Measurements from ENCODE around the gene PRLHR.
A peak's percentile ranks its signal among the peaks of the same experiment; 100 is the strongest.

Gene PRLHR

DNA sequence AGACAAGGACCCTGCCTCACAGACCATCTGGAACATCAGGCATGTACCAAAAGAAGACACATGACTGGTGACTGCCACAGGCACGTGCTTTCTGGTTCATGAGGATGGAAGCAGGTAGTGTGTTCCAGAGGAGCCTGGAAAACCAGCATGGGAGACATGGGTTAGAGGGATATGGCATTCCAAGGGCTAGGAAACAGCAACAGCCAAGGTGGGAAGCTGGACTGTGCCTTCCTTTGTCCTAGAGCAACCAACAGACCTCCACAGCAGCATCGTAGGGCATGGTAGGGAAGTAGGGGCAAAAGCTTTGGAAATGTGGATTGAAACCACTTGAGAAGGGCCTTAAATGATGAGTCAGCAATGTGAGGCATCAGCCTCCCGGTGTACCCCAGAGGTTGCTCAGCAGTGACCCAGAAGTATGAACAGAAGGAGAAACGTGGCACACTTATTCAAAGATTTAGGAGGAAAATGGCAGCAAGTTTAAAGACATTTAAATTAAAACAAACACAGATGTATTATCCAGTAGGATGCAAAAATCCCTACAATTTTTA is 51.0 kb downstream of the PRLHR start:
- DNase-seq (ENCODE audit: low read depth) = no peak
- TF ChIP-seq POLR2A (IDR thresholded peaks at IDR 0.05; ENCODE audit: extremely low read depth, insufficient read length) (no peak), MYC (IDR thresholded peaks at IDR 0.05; ENCODE audit: low read depth, low read length) (no peak), CTCF (IDR thresholded peaks at IDR 0.05; ENCODE audit: low read depth, low read length) (no peak)
- TF ChIP-seq, protein P1, sequence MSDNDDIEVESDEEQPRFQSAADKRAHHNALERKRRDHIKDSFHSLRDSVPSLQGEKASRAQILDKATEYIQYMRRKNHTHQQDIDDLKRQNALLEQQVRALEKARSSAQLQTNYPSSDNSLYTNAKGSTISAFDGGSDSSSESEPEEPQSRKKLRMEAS (IDR thresholded peaks at IDR 0.05; ENCODE audit: low read depth, low read length) = no peak
- no peak overlapping the region for H3K4me3 ChIP-seq (ENCODE audit: low read depth, low read length)

- no peak overlapping the region for H3K4me3 ChIP-seq (ENCODE audit: low read depth, low read length)
- peak; percentile 54 for DNase-seq (ENCODE audit: low read depth)
- TF ChIP-seq, protein P1 (IDR thresholded peaks at IDR 0.05; ENCODE audit: low read depth, low read length) = no peak
- peak; percentile 73 for TF ChIP-seq CTCF (IDR thresholded peaks at IDR 0.05; ENCODE audit: low read depth, low read length)
- TF ChIP-seq MYC (IDR thresholded peaks at IDR 0.05; ENCODE audit: low read depth, low read length) = no peak; the same call in 1 of the 2 replicates
These were observed 51.6 kb downstream of the PRLHR start for GRCh38 chr10:118543714-118544400.

DNA sequence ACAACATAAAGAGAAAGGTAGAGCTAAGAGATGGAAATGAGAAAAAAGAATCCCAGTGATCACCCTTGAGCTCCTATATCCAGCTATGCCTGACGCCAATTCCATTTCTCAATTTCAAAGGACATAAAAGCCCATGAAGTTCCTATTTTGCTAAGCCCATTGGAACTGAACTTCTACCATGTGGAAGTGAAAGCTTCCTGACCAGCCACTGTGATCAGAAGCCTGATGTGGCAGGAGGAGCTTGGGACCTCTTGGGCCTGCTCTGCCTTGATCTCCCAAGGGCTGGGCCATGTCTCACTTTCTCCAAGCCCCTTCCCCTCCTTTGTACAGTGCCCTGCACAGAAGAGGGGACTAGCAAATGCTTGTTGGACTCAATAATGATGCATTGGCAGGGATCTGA is 52.7 kb downstream of the PRLHR start:
- no peak overlapping the region for H3K4me3 ChIP-seq (ENCODE audit: low read depth, low read length)
- TF ChIP-seq CTCF (IDR thresholded peaks at IDR 0.05; ENCODE audit: low read depth, low read length) = no peak
- no peak for TF ChIP-seq POLR2A (IDR thresholded peaks at IDR 0.05; ENCODE audit: extremely low read depth, insufficient read length)
- TF ChIP-seq MYC (IDR thresholded peaks at IDR 0.05; ENCODE audit: low read depth, low read length) = no peak
- TF ChIP-seq, protein P1 (IDR thresholded peaks at IDR 0.05; ENCODE audit: low read depth, low read length) = no peak
- DNase-seq (ENCODE audit: low read depth) = no peak

GRCh38 chr10:118542205-118542604 is 53.2 kb downstream of the PRLHR start:
- no peak overlapping the region for H3K4me3 ChIP-seq (ENCODE audit: low read depth, low read length)
- TF ChIP-seq MYC (IDR thresholded peaks at IDR 0.05; ENCODE audit: low read depth, low read length) = no peak
- TF ChIP-seq CTCF (IDR thresholded peaks at IDR 0.05; ENCODE audit: low read depth, low read length) = no peak
- TF ChIP-seq, protein P1 (IDR thresholded peaks at IDR 0.05; ENCODE audit: low read depth, low read length) = no peak
- TF ChIP-seq POLR2A (IDR thresholded peaks at IDR 0.05; ENCODE audit: extremely low read depth, insufficient read length) = no peak
- DNase-seq (ENCODE audit: low read depth) = no peak

GRCh38 chr10:118541718-118542117 is 53.7 kb downstream of the PRLHR start:
- no peak for DNase-seq (ENCODE audit: low read depth)

More at GRCh38 chr10:118541718-118542117, 53.7 kb downstream of the PRLHR start:
- H3K4me3 ChIP-seq (ENCODE audit: low read depth, low read length) = no peak overlapping the region
- no peak for TF ChIP-seq MYC (IDR thresholded peaks at IDR 0.05; ENCODE audit: low read depth, low read length)
- TF ChIP-seq, protein P1 (IDR thresholded peaks at IDR 0.05; ENCODE audit: low read depth, low read length) = no peak
- TF ChIP-seq POLR2A (IDR thresholded peaks at IDR 0.05; ENCODE audit: extremely low read depth, insufficient read length) = no peak
- no peak for TF ChIP-seq CTCF (IDR thresholded peaks at IDR 0.05; ENCODE audit: low read depth, low read length)

Measured in NB4 (cell line).